Activated CD8-positive, alpha-beta T cell treated with anti-CD3 and anti-CD28 coated beads, Interleukin-2, amount 10 ng/mL, durations not matched to agents 7 days and 5 days (primary cell): Measurements from ENCODE around the gene TTC7B. TPM values are rescaled to one million over a fixed set of nuclear protein-coding genes. Genes with fewer than 3 reads are reported as not detected.

Experiments
- ATAC-seq: fragments of 150-1000 bp; cut with Tn5 transposase; one replicate; pipeline ENCODE4 v1.10.0; 2021; ENCODE audit warnings: moderate library complexity
- CTCF ChIA-PET: fragments of 350-600 bp; sonication (Branson Sonifier 250); formaldehyde crosslinking; loops from one replicate; lab custom pipeline; 2021; ENCODE audit warnings: antibody characterized with exemption; lab: Charles Lee
- POLR2A ChIA-PET: fragments of 350-600 bp; sonication (Branson Sonifier 250); formaldehyde crosslinking; loops from one replicate; lab custom pipeline; 2021; ENCODE audit warnings: antibody characterized with exemption; lab: Charles Lee
- DNase-seq: peaks from one replicate; pipeline ENCODE4 v3.0.0-alpha.2; 2020
- H3K27ac Mint-ChIP-seq: one replicate; pipeline ENCODE4 v1.8.0; 2021; ENCODE audit warnings: mild to moderate bottlenecking, mixed read lengths
- H3K27me3 Mint-ChIP-seq: one replicate; pipeline ENCODE4 v1.8.0; 2021; ENCODE audit warnings: low read depth, mixed read lengths
- H3K36me3 Mint-ChIP-seq: one replicate; pipeline ENCODE4 v1.8.0; 2021; ENCODE audit warnings: low read depth, mixed read lengths
- H3K4me1 Mint-ChIP-seq: one replicate; pipeline ENCODE4 v1.8.0; 2021; ENCODE audit warnings: low read depth, mixed read lengths
- H3K4me3 Mint-ChIP-seq: one replicate; pipeline ENCODE4 v1.8.0; 2021; ENCODE audit warnings: mild to moderate bottlenecking, mixed read lengths
- H3K9me3 Mint-ChIP-seq: one replicate; pipeline ENCODE4 v1.8.0; 2022; ENCODE audit warnings: mixed read lengths; ENCODE audit not compliant: insufficient read depth
- total RNA-seq, 2 experiments: library from RNA; stranded (reverse); gene quantifications; one replicate each; pipeline ENCODE4 v1.2.3, GENCODE V29; 2021

TTC7B gene
- total RNA-seq, 2 experiments from 2014 or later, result 5.3 to 6.8 TPM

GRCh38 chr14:90583427-90583826, 232.8 kb downstream of the TTC7B start:
- ChIA-PET CTCF (interaction anchor here (0.6 kb wide), 1 partner anchor 732 kb away, joined by 3 read pairs; no protein-coding TSS in a partner anchor), POLR2A (no interaction called here)
- Mint-ChIP-seq H3K4me1 (no peaks in the 10 kb centered on the region), H3K27ac (no peak overlapping the region), H3K27me3 (no peaks in the 10 kb centered on the region), H3K9me3 (no peaks in the 10 kb centered on the region), H3K4me3 (no peak overlapping the region), H3K36me3 (no peaks in the 10 kb centered on the region)
- no peak for ATAC-seq
- no peak for DNase-seq

- DNase-seq, result no peak
- no peak overlapping the region for H3K4me3 Mint-ChIP-seq
- ChIA-PET POLR2A (no interaction called here), CTCF (no interaction called here)
- no peaks in the 10 kb centered on the region for H3K4me1 Mint-ChIP-seq
- no peaks in the 10 kb centered on the region for H3K36me3 Mint-ChIP-seq
- H3K27me3 Mint-ChIP-seq, result no peaks in the 10 kb centered on the region
- no peak overlapping the region for H3K27ac Mint-ChIP-seq
- H3K9me3 Mint-ChIP-seq, result no peaks in the 10 kb centered on the region
- ATAC-seq, result no peak
These were observed 234.1 kb downstream of the TTC7B start for GRCh38 chr14:90582166-90582565.

GRCh38 chr14:90581745-90582144, 234.5 kb downstream of the TTC7B start:
- ATAC-seq (no peak), DNase-seq (no peak)
- POLR2A ChIA-PET, result no interaction called here
- Mint-ChIP-seq H3K27ac (no peak overlapping the region), H3K27me3 (no peaks in the 10 kb centered on the region), H3K4me1 (no peaks in the 10 kb centered on the region), H3K4me3 (no peak overlapping the region), H3K36me3 (no peaks in the 10 kb centered on the region), H3K9me3 (no peaks in the 10 kb centered on the region)
- CTCF ChIA-PET, result no interaction called here

GRCh38 chr14:90580377-90581335, 235.6 kb downstream of the TTC7B start:
- no peaks in the 10 kb centered on the region for H3K9me3 Mint-ChIP-seq
- DNase-seq (no peak), ATAC-seq (no peak)
- no peaks in the 10 kb centered on the region for H3K4me1 Mint-ChIP-seq
- H3K36me3 Mint-ChIP-seq, result no peaks in the 10 kb centered on the region
- no peaks in the 10 kb centered on the region for H3K27me3 Mint-ChIP-seq
- H3K27ac Mint-ChIP-seq, result no peak overlapping the region
- H3K4me3 Mint-ChIP-seq, result no peak overlapping the region
- ChIA-PET CTCF (no interaction called here), POLR2A (no interaction called here)

GRCh38 chr14:90579816-90580215, 236.4 kb downstream of the TTC7B start:
- H3K4me1 Mint-ChIP-seq, result no peaks in the 10 kb centered on the region
- POLR2A ChIA-PET, result no interaction called here
- no peaks in the 10 kb centered on the region for H3K27me3 Mint-ChIP-seq
- DNase-seq, result no peak
- no peaks in the 10 kb centered on the region for H3K36me3 Mint-ChIP-seq
- no peaks in the 10 kb centered on the region for H3K9me3 Mint-ChIP-seq
- H3K4me3 Mint-ChIP-seq, result no peak overlapping the region
- no peak overlapping the region for H3K27ac Mint-ChIP-seq
- no peak for ATAC-seq
- CTCF ChIA-PET, result no interaction called here

- no peaks in the 10 kb centered on the region for H3K4me1 Mint-ChIP-seq
- no peaks in the 10 kb centered on the region for H3K36me3 Mint-ChIP-seq
- ATAC-seq (no peak), DNase-seq (no peak)
- H3K4me3 Mint-ChIP-seq, result no peak overlapping the region
- H3K9me3 Mint-ChIP-seq, result no peaks in the 10 kb centered on the region
- H3K27me3 Mint-ChIP-seq, result no peaks in the 10 kb centered on the region
- H3K27ac Mint-ChIP-seq, result no peak overlapping the region
- ChIA-PET POLR2A (no interaction called here), CTCF (no interaction called here)
These were observed 237.1 kb downstream of the TTC7B start for GRCh38 chr14:90579088-90579487.

- DNase-seq (no peak), ATAC-seq (no peak)
- Mint-ChIP-seq H3K9me3 (no peaks in the 10 kb centered on the region), H3K4me1 (no peaks in the 10 kb centered on the region), H3K27ac (no peak overlapping the region), H3K27me3 (no peaks in the 10 kb centered on the region), H3K4me3 (no peak overlapping the region), H3K36me3 (no peaks in the 10 kb centered on the region)
- ChIA-PET POLR2A (no interaction called here), CTCF (no interaction called here)
These were observed 237.8 kb downstream of the TTC7B start for GRCh38 chr14:90578283-90578985.

- ChIA-PET POLR2A (no interaction called here), CTCF (no interaction called here)
- no peaks in the 10 kb centered on the region for H3K9me3 Mint-ChIP-seq
- H3K4me3 Mint-ChIP-seq, result no peak overlapping the region
- no peaks in the 10 kb centered on the region for H3K27me3 Mint-ChIP-seq
- DNase-seq (peak; percentile 22), ATAC-seq (no peak)
- H3K36me3 Mint-ChIP-seq, result no peaks in the 10 kb centered on the region
- no peak overlapping the region for H3K27ac Mint-ChIP-seq
- H3K4me1 Mint-ChIP-seq, result no peaks in the 10 kb centered on the region
These were observed 238.5 kb downstream of the TTC7B start for GRCh38 chr14:90577661-90578282.

- ChIA-PET POLR2A (no interaction called here), CTCF (no interaction called here)
- no peak overlapping the region for H3K27ac Mint-ChIP-seq
- H3K27me3 Mint-ChIP-seq, result no peaks in the 10 kb centered on the region
- no peaks in the 10 kb centered on the region for H3K36me3 Mint-ChIP-seq
- no peaks in the 10 kb centered on the region for H3K4me1 Mint-ChIP-seq
- DNase-seq, result no peak
- no peak overlapping the region for H3K4me3 Mint-ChIP-seq
- ATAC-seq, result no peak
- H3K9me3 Mint-ChIP-seq, result no peaks in the 10 kb centered on the region
These were observed 239.1 kb downstream of the TTC7B start for GRCh38 chr14:90576981-90577660.

GRCh38 chr14:90576581-90576980, 239.6 kb downstream of the TTC7B start:
- ATAC-seq (no peak), DNase-seq (no peak)
- H3K4me3 Mint-ChIP-seq, result no peak overlapping the region
- no peaks in the 10 kb centered on the region for H3K27me3 Mint-ChIP-seq
- H3K4me1 Mint-ChIP-seq, result no peaks in the 10 kb centered on the region
- no peak overlapping the region for H3K27ac Mint-ChIP-seq
- no peaks in the 10 kb centered on the region for H3K9me3 Mint-ChIP-seq
- CTCF ChIA-PET, result no interaction called here
- no peaks in the 10 kb centered on the region for H3K36me3 Mint-ChIP-seq
- POLR2A ChIA-PET, result no interaction called here

GRCh38 chr14:90575781-90576180, 240.4 kb downstream of the TTC7B start:
- ATAC-seq (no peak), DNase-seq (no peak)
- POLR2A ChIA-PET, result no interaction called here
- no peaks in the 10 kb centered on the region for H3K27me3 Mint-ChIP-seq
- no peak overlapping the region for H3K4me3 Mint-ChIP-seq
- H3K36me3 Mint-ChIP-seq, result no peaks in the 10 kb centered on the region
- no peaks in the 10 kb centered on the region for H3K4me1 Mint-ChIP-seq
- H3K27ac Mint-ChIP-seq, result no peak overlapping the region
- CTCF ChIA-PET, result no interaction called here
- H3K9me3 Mint-ChIP-seq, result no peaks in the 10 kb centered on the region
